COR-L47 (cell line): ENCODE results near the gene PXMP2.
"Not testable (repeated sequence)": the region's sequence is repeated elsewhere in the genome, so short reads cannot be mapped to it uniquely, and the experiment has no call there.

Source experiments
- DNase-seq: peaks from one replicate; lab custom pipeline; 2025; lab: John Stamatoyannopoulos, UW

Gene PXMP2

GRCh38 chr12:132660052-132660451 is 27.3 kb upstream of the PXMP2 start:
- DNase-seq, result no peak

GRCh38 chr12:132660996-132661395 is 26.4 kb upstream of the PXMP2 start:
- no peak for DNase-seq

GRCh38 chr12:132661972-132662371 is 25.4 kb upstream of the PXMP2 start:
- DNase-seq, result no peak

GRCh38 chr12:132662901-132663755 is 24.3 kb upstream of the PXMP2 start:
- no peak for DNase-seq

GRCh38 chr12:132664206-132665148 is 22.9 kb upstream of the PXMP2 start:
- no peak for DNase-seq

GRCh38 chr12:132665149-132665491 is 22.3 kb upstream of the PXMP2 start:
- DNase-seq, result no peak

GRCh38 chr12:132665794-132666193 is 21.6 kb upstream of the PXMP2 start:
- no peak for DNase-seq

- no peak for DNase-seq
Measured at GRCh38 chr12:132668191-132669088, 18.9 kb upstream of the PXMP2 start.

- DNase-seq, result no peak
Measured at GRCh38 chr12:132669166-132669879, 18.1 kb upstream of the PXMP2 start.

GRCh38 chr12:132672116-132672515 is 15.3 kb upstream of the PXMP2 start:
- no peak for DNase-seq

GRCh38 chr12:132672678-132673077 is 14.7 kb upstream of the PXMP2 start:
- no peak for DNase-seq

- DNase-seq, result no peak
Measured at GRCh38 chr12:132673288-132674179, 13.9 kb upstream of the PXMP2 start.

- no peak for DNase-seq
Measured at GRCh38 chr12:132674561-132674960, 12.8 kb upstream of the PXMP2 start.

GRCh38 chr12:132675757-132676432 is 11.5 kb upstream of the PXMP2 start:
- DNase-seq, result no peak

GRCh38 chr12:132677492-132677891 is 9.9 kb upstream of the PXMP2 start:
- no peak for DNase-seq

- DNase-seq, result no peak
Measured at GRCh38 chr12:132685400-132685799, 2.0 kb upstream of the PXMP2 start.

- DNase-seq, result peak; percentile 14
Measured at GRCh38 chr12:132686825-132687210, 569 bp upstream of the PXMP2 start.

- DNase-seq, result no peak
Measured at GRCh38 chr12:132689227-132689626, 1.8 kb downstream of the PXMP2 start.

- no peak for DNase-seq
Measured at GRCh38 chr12:132690112-132690511, 2.7 kb downstream of the PXMP2 start.

- not testable (repeated sequence) for DNase-seq
Measured at GRCh38 chr12:132692030-132692429, 4.6 kb downstream of the PXMP2 start.
